ENCODE measurements around the gene THAP4. TPM values are rescaled to one million over a fixed set of nuclear protein-coding genes. Genes with fewer than 3 reads are reported as not detected.

The THAP4 gene
- total RNA-seq, 1 donor from 2014 or later = 61.0 TPM

GRCh38 chr2:241627675-241628074 lies 9.3 kb downstream of the THAP4 start:
- no peaks in the 10 kb centered on the region for H3K27me3 Mint-ChIP-seq
- H3K4me3 Mint-ChIP-seq (ENCODE audit: low read depth) = no peak overlapping the region
- no peak for TF ChIP-seq CTCF (IDR thresholded peaks at IDR 0.05; ENCODE audit: unreplicated experiment)
- H3K4me1 Mint-ChIP-seq (ENCODE audit: low read depth) = peaks cover 7% of the 10 kb centered on the region
- DNase-seq (ENCODE audit: low spot score, unreplicated experiment) = no peak
- peaks cover 15% of the 10 kb centered on the region for H3K36me3 Mint-ChIP-seq (ENCODE audit: insufficient read depth)
- H3K27ac Mint-ChIP-seq = peak overlapping the region; percentile 74
- H3K9me3 Mint-ChIP-seq (ENCODE audit: low read depth) = no peaks in the 10 kb centered on the region

- Mint-ChIP-seq H3K9me3 (ENCODE audit: low read depth) (peaks cover 4% of the 10 kb centered on the region), H3K27me3 (no peaks in the 10 kb centered on the region), H3K27ac (no peak overlapping the region), H3K4me1 (ENCODE audit: low read depth) (peaks cover 15% of the 10 kb centered on the region), H3K4me3 (ENCODE audit: low read depth) (no peak overlapping the region), H3K36me3 (ENCODE audit: insufficient read depth) (peaks cover 12% of the 10 kb centered on the region)
- TF ChIP-seq CTCF (IDR thresholded peaks at IDR 0.05; ENCODE audit: unreplicated experiment) = no peak
- no peak for DNase-seq (ENCODE audit: low spot score, unreplicated experiment)
Measured at GRCh38 chr2:241620419-241620769, 16.6 kb downstream of the THAP4 start.

GRCh38 chr2:241619597-241620418 lies 17.1 kb downstream of the THAP4 start:
- Mint-ChIP-seq H3K36me3 (ENCODE audit: insufficient read depth) (peaks cover 12% of the 10 kb centered on the region), H3K4me1 (ENCODE audit: low read depth) (peaks cover 15% of the 10 kb centered on the region), H3K27ac (peak overlapping the region; percentile 71), H3K27me3 (no peaks in the 10 kb centered on the region), H3K4me3 (ENCODE audit: low read depth) (no peak overlapping the region), H3K9me3 (ENCODE audit: low read depth) (peaks cover 4% of the 10 kb centered on the region)
- DNase-seq (ENCODE audit: low spot score, unreplicated experiment) = no peak
- no peak for TF ChIP-seq CTCF (IDR thresholded peaks at IDR 0.05; ENCODE audit: unreplicated experiment)

GRCh38 chr2:241618829-241619228 lies 18.1 kb downstream of the THAP4 start:
- no peaks in the 10 kb centered on the region for H3K27me3 Mint-ChIP-seq
- no peak overlapping the region for H3K4me3 Mint-ChIP-seq (ENCODE audit: low read depth)
- no peak for DNase-seq (ENCODE audit: low spot score, unreplicated experiment)
- peaks cover 10% of the 10 kb centered on the region for H3K4me1 Mint-ChIP-seq (ENCODE audit: low read depth)
- peaks cover 11% of the 10 kb centered on the region for H3K36me3 Mint-ChIP-seq (ENCODE audit: insufficient read depth)
- H3K27ac Mint-ChIP-seq = no peak overlapping the region
- peaks cover 4% of the 10 kb centered on the region for H3K9me3 Mint-ChIP-seq (ENCODE audit: low read depth)
- no peak for TF ChIP-seq CTCF (IDR thresholded peaks at IDR 0.05; ENCODE audit: unreplicated experiment)

GRCh38 chr2:241618296-241618805 lies 18.6 kb downstream of the THAP4 start:
- Mint-ChIP-seq H3K9me3 (ENCODE audit: low read depth) (peaks cover 4% of the 10 kb centered on the region), H3K27ac (no peak overlapping the region), H3K27me3 (no peaks in the 10 kb centered on the region), H3K4me1 (ENCODE audit: low read depth) (peaks cover 10% of the 10 kb centered on the region), H3K4me3 (ENCODE audit: low read depth) (no peak overlapping the region), H3K36me3 (ENCODE audit: insufficient read depth) (peaks cover 10% of the 10 kb centered on the region)
- TF ChIP-seq CTCF (IDR thresholded peaks at IDR 0.05; ENCODE audit: unreplicated experiment) = no peak
- DNase-seq (ENCODE audit: low spot score, unreplicated experiment) = no peak
